ENCODE data around the gene NFU1. TPM values are rescaled to one million over a fixed set of nuclear protein-coding genes. Genes with fewer than 3 reads are reported as not detected.
"Not testable (repeated sequence)": the region's sequence is repeated elsewhere in the genome, so short reads cannot be mapped to it uniquely, and the experiment has no call there.

NFU1 gene
- total RNA-seq, 1 donor from 2014 or later = 25.4 TPM

- no peak for TF ChIP-seq CTCF (IDR thresholded peaks at IDR 0.05; ENCODE audit: insufficient read depth, low read length, poor library complexity, severe bottlenecking)
- H3K27me3 ChIP-seq (ENCODE audit: control insufficient read depth, insufficient read depth, low read length) = no peaks in the 10 kb centered on the region
- no peaks in the 10 kb centered on the region for H3K36me3 ChIP-seq (ENCODE audit: control insufficient read depth, insufficient read depth, low read length)
- H3K4me3 ChIP-seq (ENCODE audit: low read depth, low read length) = no peak overlapping the region
- no peak for DNase-seq (ENCODE audit: low read depth)
Observed at GRCh38 chr2:69372767-69373166, 64.5 kb downstream of the NFU1 start.

GRCh38 chr2:69369802-69370201, 67.4 kb downstream of the NFU1 start:
- Histone ChIP-seq H3K4me3 (ENCODE audit: low read depth, low read length) (no peak overlapping the region), H3K36me3 (ENCODE audit: control insufficient read depth, insufficient read depth, low read length) (no peaks in the 10 kb centered on the region), H3K27me3 (ENCODE audit: control insufficient read depth, insufficient read depth, low read length) (no peaks in the 10 kb centered on the region)
- no peak for DNase-seq (ENCODE audit: low read depth)
- TF ChIP-seq CTCF (IDR thresholded peaks at IDR 0.05; ENCODE audit: insufficient read depth, low read length, poor library complexity, severe bottlenecking) = no peak

GRCh38 chr2:69368588-69368987, 68.6 kb downstream of the NFU1 start:
- Histone ChIP-seq H3K4me3 (ENCODE audit: low read depth, low read length) (no peak overlapping the region), H3K36me3 (ENCODE audit: control insufficient read depth, insufficient read depth, low read length) (no peaks in the 10 kb centered on the region), H3K27me3 (ENCODE audit: control insufficient read depth, insufficient read depth, low read length) (no peaks in the 10 kb centered on the region)
- TF ChIP-seq CTCF (IDR thresholded peaks at IDR 0.05; ENCODE audit: insufficient read depth, low read length, poor library complexity, severe bottlenecking) = no peak
- no peak for DNase-seq (ENCODE audit: low read depth)

GRCh38 chr2:69359371-69359770, 77.9 kb downstream of the NFU1 start:
- Histone ChIP-seq H3K36me3 (ENCODE audit: control insufficient read depth, insufficient read depth, low read length) (no peaks in the 10 kb centered on the region), H3K4me3 (ENCODE audit: low read depth, low read length) (no peak overlapping the region), H3K27me3 (ENCODE audit: control insufficient read depth, insufficient read depth, low read length) (no peaks in the 10 kb centered on the region)
- DNase-seq (ENCODE audit: low read depth) = no peak
- TF ChIP-seq CTCF (IDR thresholded peaks at IDR 0.05; ENCODE audit: insufficient read depth, low read length, poor library complexity, severe bottlenecking) = no peak

GRCh38 chr2:69358914-69359313, 78.3 kb downstream of the NFU1 start:
- TF ChIP-seq CTCF (IDR thresholded peaks at IDR 0.05; ENCODE audit: insufficient read depth, low read length, poor library complexity, severe bottlenecking) = no peak
- no peak overlapping the region for H3K4me3 ChIP-seq (ENCODE audit: low read depth, low read length)
- no peak for DNase-seq (ENCODE audit: low read depth)
- H3K27me3 ChIP-seq (ENCODE audit: control insufficient read depth, insufficient read depth, low read length) = no peaks in the 10 kb centered on the region
- H3K36me3 ChIP-seq (ENCODE audit: control insufficient read depth, insufficient read depth, low read length) = no peaks in the 10 kb centered on the region

- Histone ChIP-seq H3K27me3 (ENCODE audit: control insufficient read depth, insufficient read depth, low read length) (no peaks in the 10 kb centered on the region), H3K36me3 (ENCODE audit: control insufficient read depth, insufficient read depth, low read length) (no peaks in the 10 kb centered on the region), H3K4me3 (ENCODE audit: low read depth, low read length) (no peak overlapping the region)
- DNase-seq (ENCODE audit: low read depth) = no peak
- no peak for TF ChIP-seq CTCF (IDR thresholded peaks at IDR 0.05; ENCODE audit: insufficient read depth, low read length, poor library complexity, severe bottlenecking)
Observed at GRCh38 chr2:69356471-69356870, 80.8 kb downstream of the NFU1 start.

GRCh38 chr2:69354976-69355375, 82.3 kb downstream of the NFU1 start:
- H3K4me3 ChIP-seq (ENCODE audit: low read depth, low read length); H3K36me3 ChIP-seq (ENCODE audit: control insufficient read depth, insufficient read depth, low read length); H3K27me3 ChIP-seq (ENCODE audit: control insufficient read depth, insufficient read depth, low read length); DNase-seq (ENCODE audit: low read depth): not testable (repeated sequence)
